ENCODE results near the gene PKNOX1. TPM values are rescaled to one million over a fixed set of nuclear protein-coding genes. Genes with fewer than 3 reads are reported as not detected.
A peak's percentile ranks its signal among the peaks of the same experiment; 100 is the strongest.

PKNOX1 gene
- total RNA-seq, 1 experiment from 2014 or later: 43.4 TPM

- Histone ChIP-seq H3K9ac (ENCODE audit: extremely low read depth, insufficient read length, low read length) (no peak overlapping the region), H3K4me1 (ENCODE audit: insufficient read depth, low read length) (no peaks in the 10 kb centered on the region), H3K23me2 (ENCODE audit: insufficient read length, low read depth, low read length, poor library complexity, severe bottlenecking) (no peaks in the 10 kb centered on the region), H3K4ac (ENCODE audit: low read depth, low read length) (no peak overlapping the region), H3K79me2 (ENCODE audit: insufficient read depth, low read length) (no peaks in the 10 kb centered on the region), H4K20me1 (ENCODE audit: control insufficient read depth, insufficient read depth, insufficient read length) (no peaks in the 10 kb centered on the region), H4K91ac (ENCODE audit: insufficient read length, low read depth, low read length) (no peak overlapping the region), H2BK120ac (ENCODE audit: low read depth, low read length, poor library complexity, severe bottlenecking) (no peak overlapping the region), H2AFZ (ENCODE audit: low read length) (no peak overlapping the region), H2BK15ac (ENCODE audit: low read depth, low read length) (no peak overlapping the region), H3K27ac (ENCODE audit: insufficient read length, low read depth, low read length) (no peak overlapping the region), H3K27me3 (ENCODE audit: insufficient read depth, low read length) (no peaks in the 10 kb centered on the region), H3K56ac (ENCODE audit: insufficient read length, low read depth, low read length) (no peak overlapping the region), H3K79me1 (ENCODE audit: insufficient read depth, low read depth, low read length, poor library complexity, severe bottlenecking) (no peaks in the 10 kb centered on the region), H3K4me2 (ENCODE audit: insufficient read depth, insufficient read length, low read length) (no peak overlapping the region), H2AK5ac (ENCODE audit: insufficient read length, low read length) (no peak overlapping the region), H3K9me3 (ENCODE audit: control insufficient read depth, low read depth, low read length) (no peaks in the 10 kb centered on the region), H3T11ph (ENCODE audit: low read length) (no peak overlapping the region), H2BK12ac (ENCODE audit: insufficient read length, low read depth, low read length) (no peak overlapping the region), H4K8ac (replicated peaks; ENCODE audit: insufficient read length, low read depth, low read length) (no peak overlapping the region), H3K18ac (ENCODE audit: insufficient read length, low read depth, low read length) (no peak overlapping the region), H4K5ac (ENCODE audit: insufficient read length, low read depth, low read length) (no peak overlapping the region), H3K23ac (ENCODE audit: insufficient read length, low read depth, low read length) (no peak overlapping the region), H2BK20ac (ENCODE audit: low read depth, low read length, poor library complexity, severe bottlenecking) (no peak overlapping the region), H2BK5ac (ENCODE audit: insufficient read length, low read length) (no peak overlapping the region), H3K14ac (ENCODE audit: insufficient read depth, low read length) (no peak overlapping the region)
- no peak for TF ChIP-seq CTCF (conservative IDR thresholded peaks at IDR 0.05)
- DNase-seq: no peak
- no peaks in the 10 kb centered on the region; a peak in 1 of 5 replicates for H3K9me3 Mint-ChIP-seq
- no peak overlapping the region for H3K4me3 Mint-ChIP-seq
- H3K27ac Mint-ChIP-seq: peak overlapping the region in 1 of 3 experiments; percentile 19; a peak in 2 of 7 replicates
- peaks cover 25 to 89% (median 60%) of the 10 kb centered on the region in 3 experiments; a peak in 6 of 7 replicates for H3K36me3 Mint-ChIP-seq (ENCODE audit: insufficient read depth in 1 of 3, low read depth in 3 of 3)
- no CpG with 5 or more reads among the region's 13 CpGs for WGBS (ENCODE audit: extremely low coverage, insufficient read length, low lambda C conversion rate)
- H3K27me3 Mint-ChIP-seq (ENCODE audit: low read depth): no peaks in the 10 kb centered on the region
- H3K4me1 Mint-ChIP-seq: no peaks in the 10 kb centered on the region
These were observed 41.7 kb downstream of the PKNOX1 start for GRCh38 chr21:43015906-43016540.

All from H9 (cell line).